ENCODE measurements around the gene CSMD2. TPM values are rescaled to one million over a fixed set of nuclear protein-coding genes. Genes with fewer than 3 reads are reported as not detected.

Gene CSMD2
- total RNA-seq, 1 donor from 2014 or later, result 0.70 TPM

- no peak for DNase-seq (ENCODE audit: low spot score)
- intact Hi-C loops (cut with DNase I), result no loop called here
Observed at GRCh38 chr1:33696311-33696710, 468.7 kb downstream of the CSMD2 start.

GRCh38 chr1:33692206-33693188, 472.5 kb downstream of the CSMD2 start:
- intact Hi-C loops (cut with DNase I), result no loop called here
- no peak for DNase-seq (ENCODE audit: low spot score)

- intact Hi-C loops (cut with DNase I), result no loop called here
- no peak for DNase-seq (ENCODE audit: low spot score)
Observed at GRCh38 chr1:33687000-33687399, 478.0 kb downstream of the CSMD2 start.

- DNase-seq (ENCODE audit: low spot score), result no peak
- intact Hi-C loops (cut with DNase I), result no loop called here
Observed at GRCh38 chr1:33686551-33686950, 478.5 kb downstream of the CSMD2 start.

GRCh38 chr1:33685256-33685655, 479.8 kb downstream of the CSMD2 start:
- DNase-seq (ENCODE audit: low spot score), result no peak
- intact Hi-C loops (cut with DNase I), result no loop called here

- no peak for DNase-seq (ENCODE audit: low spot score)
- intact Hi-C loops (cut with DNase I), result no loop called here
Observed at GRCh38 chr1:33684396-33685179, 480.4 kb downstream of the CSMD2 start.

- no peak for DNase-seq (ENCODE audit: low spot score)
Observed at GRCh38 chr1:33683913-33684312, 481.1 kb downstream of the CSMD2 start.

GRCh38 chr1:33682371-33682770, 482.7 kb downstream of the CSMD2 start:
- no peak for DNase-seq (ENCODE audit: low spot score)
- intact Hi-C loops (cut with DNase I), result no loop called here

More at GRCh38 chr1:33683913-33684312, 481.1 kb downstream of the CSMD2 start:
- intact Hi-C loops (cut with DNase I), result no loop called here

GRCh38 chr1:33680281-33680840, 484.7 kb downstream of the CSMD2 start:
- intact Hi-C loops (cut with DNase I), result no loop called here
- no peak for DNase-seq (ENCODE audit: low spot score)

GRCh38 chr1:33670567-33670966, 494.5 kb downstream of the CSMD2 start:
- intact Hi-C loops (cut with DNase I), result no loop called here
- DNase-seq (ENCODE audit: low spot score), result no peak

- intact Hi-C loops (cut with DNase I), result no loop called here
- no peak for DNase-seq (ENCODE audit: low spot score)
Observed at GRCh38 chr1:33668695-33669094, 496.3 kb downstream of the CSMD2 start.

GRCh38 chr1:33667386-33668282, 497.4 kb downstream of the CSMD2 start:
- DNase-seq (ENCODE audit: low spot score), result no peak
- intact Hi-C loops (cut with DNase I), result no loop called here

- intact Hi-C loops (cut with DNase I), result no loop called here
- no peak for DNase-seq (ENCODE audit: low spot score)
Observed at GRCh38 chr1:33666616-33667015, 498.4 kb downstream of the CSMD2 start.

GRCh38 chr1:33661811-33662454, 503.1 kb downstream of the CSMD2 start:
- no peak for DNase-seq (ENCODE audit: low spot score)
- intact Hi-C loops (cut with DNase I), result no loop called here

- DNase-seq (ENCODE audit: low spot score), result no peak
- intact Hi-C loops (cut with DNase I), result no loop called here
Observed at GRCh38 chr1:33660956-33661355, 504.1 kb downstream of the CSMD2 start.

GRCh38 chr1:33660244-33660643, 504.8 kb downstream of the CSMD2 start:
- intact Hi-C loops (cut with DNase I), result no loop called here
- no peak for DNase-seq (ENCODE audit: low spot score)

GRCh38 chr1:33659641-33660040, 505.4 kb downstream of the CSMD2 start:
- DNase-seq (ENCODE audit: low spot score), result no peak
- intact Hi-C loops (cut with DNase I), result no loop called here

GRCh38 chr1:33657833-33658232, 507.2 kb downstream of the CSMD2 start:
- no peak for DNase-seq (ENCODE audit: low spot score)
- intact Hi-C loops (cut with DNase I), result no loop called here
